K562 (cell line): ENCODE measurements around the gene ADK. TPM values are rescaled to one million over a fixed set of nuclear protein-coding genes. Genes with fewer than 3 reads are reported as not detected.

Experiments used
- BCL6 ChIP-seq: fragments of 250-450 bp; sonication (Bioruptor Pico); IDR thresholded peaks from 2 replicates; pipeline ENCODE4 v1.4.0; 2020
- E2F4 ChIP-seq: sonication (generic); formaldehyde crosslinking; IDR thresholded peaks from 2 replicates; pipeline ENCODE4 v1.8.0; 2022; ENCODE audit warnings: mild to moderate bottlenecking, low read depth, missing genetic modification reagents
- HMGXB4 ChIP-seq: sonication (generic); formaldehyde crosslinking; IDR thresholded peaks from 2 replicates; pipeline ENCODE4 v1.8.1; 2023; ENCODE audit warnings: mild to moderate bottlenecking, missing genetic modification reagents
- MEIS2 ChIP-seq: fragments of 450-650 bp; IDR thresholded peaks from 2 replicates; pipeline ENCODE4 v1.6.1; 2014; ENCODE audit warnings: mild to moderate bottlenecking; ENCODE audit not compliant: partially characterized antibody
- PBX2 ChIP-seq, 2 experiments: IDR thresholded peaks in 1 of 2; conservative IDR thresholded peaks in 1 of 2; 2 replicates each; pipeline ENCODE4 v1.6.1; 2016; ENCODE audit warnings: low read depth in 2 of 2, mild to moderate bottlenecking in 1 of 2, missing compliant biosample characterization in 1 of 2, missing genetic modification characterization in 1 of 2, moderate library complexity in 1 of 2
- RAD51 ChIP-seq: fragments of 450-650 bp; IDR thresholded peaks from 2 replicates; pipeline ENCODE4 v1.7.1; 2016; ENCODE audit warnings: low read depth, mild to moderate bottlenecking, borderline replicate concordance
- TFE3 ChIP-seq: fragments of 450-650 bp; formaldehyde crosslinking; IDR thresholded peaks from 2 replicates; pipeline ENCODE4 v1.4.0; 2020; ENCODE audit warnings: mild to moderate bottlenecking, mixed read lengths
- TGIF2 ChIP-seq: sonication (generic); formaldehyde crosslinking; IDR thresholded peaks from 2 replicates; pipeline ENCODE4 v1.8.1; 2022; ENCODE audit warnings: mild to moderate bottlenecking, missing genetic modification reagents, moderate library complexity
- TOE1 ChIP-seq, 2 experiments: fragments of 450-650 bp in 1 of 2; sonication (generic) in 1 of 2; formaldehyde crosslinking in 1 of 2; IDR thresholded peaks; 2 replicates each; pipeline versions ENCODE4 v1.7.1 to v1.8.0; 2016 to 2022; ENCODE audit warnings: borderline replicate concordance in 2 of 2, mild to moderate bottlenecking in 2 of 2, antibody characterized with exemption in 1 of 2, inconsistent platforms in 1 of 2, low read depth in 1 of 2, missing genetic modification reagents in 1 of 2, moderate library complexity in 1 of 2
- ZNF699 ChIP-seq: fragments of 250-450 bp; sonication (Bioruptor Pico); IDR thresholded peaks from 2 replicates; pipeline ENCODE4 v1.8.0; 2021; ENCODE audit warnings: mild to moderate bottlenecking, moderate library complexity; ENCODE audit not compliant: insufficient replicate concordance
- polyA plus RNA-seq, 8 experiments: library from polyadenylated mRNA; depleted of rRNA in 4 of 8; stranded (reverse) in 5 of 8; unstranded in 3 of 8; fragments of >200 nt; fragmentation: Nextera tagmentation in 2 of 8; fragmentation: Illumina TruSeq in 1 of 8; extraction: Ambion mirVana in 2 of 8; extraction: Trizol in 1 of 8; gene quantifications; 2 replicates each; pipeline versions ENCODE4 v1.2.1 to v1.2.3, GENCODE V29; 2011 to 2014; ENCODE audit warnings: inconsistent platforms in 1 of 8, missing spikeins in 1 of 8
- total RNA-seq, 7 experiments: library from RNA; depleted of rRNA in 6 of 7; stranded (reverse); fragments of >200 nt in 6 of 7; fragmentation: Illumina TruSeq in 2 of 7; extraction: Trizol in 2 of 7; gene quantifications; 2 replicates each; pipeline versions ENCODE4 v1.2.1 to v1.2.3, GENCODE V29; 2011 to 2021; ENCODE audit warnings: low replicate concordance in 1 of 7

The ADK gene
- total and polyA plus RNA-seq, 9 of the 15 experiments (the other 6 are each of a cell fraction or from before 2014, with no cell fraction given): 54.2 to 97.8 (median 73.6) TPM

DNA sequence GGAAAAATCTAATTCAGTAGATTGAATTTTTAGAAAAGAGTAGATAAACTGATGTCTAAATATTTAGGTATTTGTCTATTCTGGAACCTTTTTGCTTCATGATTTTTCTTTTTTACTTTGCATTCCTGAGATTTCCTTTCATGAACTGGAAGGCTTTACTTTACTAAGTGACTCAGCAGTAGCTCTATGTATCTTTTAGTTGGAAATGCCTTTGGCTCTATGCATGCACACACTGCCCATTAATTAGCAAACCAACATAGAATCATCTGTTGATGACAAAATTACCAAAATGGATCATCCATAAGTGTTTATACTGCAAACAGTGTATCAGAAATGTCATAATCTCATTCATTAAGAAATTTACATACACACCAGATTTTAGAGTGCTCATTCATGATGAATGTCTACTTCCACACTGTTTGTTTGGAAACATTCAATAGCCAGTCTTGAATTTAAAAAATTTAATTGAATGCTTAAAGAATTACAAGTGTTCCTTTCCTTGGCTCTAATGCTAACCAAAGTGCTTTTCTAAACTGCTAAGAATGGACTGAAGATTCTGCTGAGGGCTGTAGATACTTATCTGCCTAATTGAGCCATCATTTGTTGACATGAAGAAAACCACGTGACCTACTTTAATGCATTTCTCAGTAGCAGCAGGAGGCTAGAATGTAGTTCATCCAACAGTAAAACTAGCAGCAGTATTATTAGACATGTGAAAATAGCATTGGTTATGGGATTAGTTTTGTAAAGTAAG is 282.0 kb downstream of the ADK start (continued):
- TF ChIP-seq PBX2 (CRISPR knock-in tag; IDR thresholded peaks at IDR 0.05; ENCODE audit: low read depth): no peak; the same call in 1 of the 2 replicates
- peak; percentile 57 for TF ChIP-seq PBX2 (tag; conservative IDR thresholded peaks at IDR 0.05; ENCODE audit: low read depth)
- no peak for TF ChIP-seq TGIF2
- TF ChIP-seq E2F4: no peak
- no peak for TF ChIP-seq BCL6
- TF ChIP-seq ZNF699 (CRISPR knock-in tag): no peak
- no peak for TF ChIP-seq HMGXB4
- peak; percentile 98 for TF ChIP-seq TFE3 (CRISPR knock-in tag)
- TF ChIP-seq TOE1 (IDR thresholded peaks at IDR 0.05; ENCODE audit: borderline replicate concordance): peak; percentile 93
- TF ChIP-seq TOE1 (CRISPR knock-in tag; IDR thresholded peaks at IDR 0.05; ENCODE audit: borderline replicate concordance, low read depth): no peak
- TF ChIP-seq RAD51: peak; percentile 96
- peak; percentile 90 for TF ChIP-seq MEIS2
